ENCODE measurements around the gene SYNCRIP.

DNA sequence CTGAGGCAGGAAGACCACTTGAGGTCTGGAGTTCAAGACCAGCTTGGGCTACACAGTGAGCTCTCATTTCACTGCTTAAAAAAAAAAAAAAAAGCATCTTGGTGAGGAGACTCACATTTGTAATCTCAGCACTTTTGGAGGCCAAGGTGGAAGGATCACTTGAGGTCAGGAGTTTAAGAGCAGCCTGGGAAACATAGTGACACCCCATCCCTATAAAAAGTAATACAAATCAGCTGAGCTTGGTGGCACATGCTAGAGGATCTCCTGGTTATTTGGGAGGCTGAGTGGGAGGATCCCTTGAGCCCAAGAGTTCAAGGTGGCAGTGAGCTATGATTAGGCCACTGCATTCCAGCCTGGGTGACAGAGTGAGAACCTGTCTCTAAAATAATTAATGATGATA lies 29.4 kb upstream of the SYNCRIP start:
- no peak for TF ChIP-seq POLR2A (IDR thresholded peaks at IDR 0.05)
- no peak for TF ChIP-seq CTCF (IDR thresholded peaks at IDR 0.05)

Measured in lower leg skin (tissue), 3 donors.